ENCODE results near the gene SFXN2.

Gene SFXN2

GRCh38 chr10:102782673-102783551 lies 68.5 kb downstream of the SFXN2 start:
- no peak for DNase-seq (ENCODE audit: low read depth, low spot score)
- no peak overlapping the region for H3K4me3 ChIP-seq (ENCODE audit: low read length)

GRCh38 chr10:102783568-102783967 lies 69.1 kb downstream of the SFXN2 start:
- no peak overlapping the region for H3K4me3 ChIP-seq (ENCODE audit: low read length)
- DNase-seq (ENCODE audit: low read depth, low spot score): no peak

- H3K4me3 ChIP-seq (ENCODE audit: low read length): no peak overlapping the region
- DNase-seq (ENCODE audit: low read depth, low spot score): no peak
Measured at GRCh38 chr10:102785818-102786217, 71.4 kb downstream of the SFXN2 start.

GRCh38 chr10:102791754-102792395 lies 77.4 kb downstream of the SFXN2 start:
- H3K4me3 ChIP-seq (ENCODE audit: low read length): no peak overlapping the region
- DNase-seq (ENCODE audit: low read depth, low spot score): no peak

Data from Jurkat, Clone E6-1 (cell line).